Measurements from ENCODE around the gene MLLT3.

- TF ChIP-seq CTCF (IDR thresholded peaks at IDR 0.05) (no peak), POLR2A (IDR thresholded peaks at IDR 0.05) (no peak), POLR2AphosphoS5 (IDR thresholded peaks at IDR 0.05) (no peak)
Observed at GRCh38 chr9:20619487-20620200, 2.7 kb downstream of the MLLT3 start.
